GM19395 (cell line): ENCODE results near the gene AREG.
"Not testable (repeated sequence)": the region's sequence is repeated elsewhere in the genome, so short reads cannot be mapped to it uniquely, and the experiment has no call there.

Source experiments
- ATAC-seq: cut with Tn5 transposase; IDR thresholded peaks from one replicate; pipeline ENCODE4 v1.9.1; 2021; ENCODE audit warnings: mild to moderate bottlenecking, moderate library complexity; ENCODE audit not compliant: unreplicated experiment

Gene AREG

GRCh38 chr4:74444891-74445642 lies at the start of gene AREG:
Gene AREG (plus strand): TSS chr4:74445136. CDS start chr4:74445346, 210 bp downstream.
- peak; percentile 92 for ATAC-seq

- no peak for ATAC-seq
Observed at GRCh38 chr4:74395633-74396032, 49.3 kb upstream of the AREG start.

- peak; percentile 75 for ATAC-seq
Observed at GRCh38 chr4:74397748-74398426, 47.0 kb upstream of the AREG start.

GRCh38 chr4:74398894-74399589 lies 45.9 kb upstream of the AREG start:
- not testable (repeated sequence) for ATAC-seq

GRCh38 chr4:74400395-74400794 lies 44.5 kb upstream of the AREG start:
- ATAC-seq = no peak

GRCh38 chr4:74402692-74403456 lies 42.1 kb upstream of the AREG start:
- ATAC-seq = peak; percentile 95

GRCh38 chr4:74407891-74408290 lies 37.0 kb upstream of the AREG start:
- ATAC-seq = no peak

GRCh38 chr4:74408639-74409038 lies 36.3 kb upstream of the AREG start:
- no peak for ATAC-seq

- ATAC-seq = no peak
Observed at GRCh38 chr4:74410272-74410671, 34.7 kb upstream of the AREG start.

- no peak for ATAC-seq
Observed at GRCh38 chr4:74412225-74412624, 32.7 kb upstream of the AREG start.

GRCh38 chr4:74413265-74413664 lies 31.7 kb upstream of the AREG start:
- ATAC-seq = no peak

- no peak for ATAC-seq
Observed at GRCh38 chr4:74414149-74414809, 30.7 kb upstream of the AREG start.

GRCh38 chr4:74415602-74416300 lies 29.2 kb upstream of the AREG start:
- no peak for ATAC-seq

- no peak for ATAC-seq
Observed at GRCh38 chr4:74418063-74418670, 26.8 kb upstream of the AREG start.

- ATAC-seq = no peak
Observed at GRCh38 chr4:74420863-74421262, 24.1 kb upstream of the AREG start.

- ATAC-seq = no peak
Observed at GRCh38 chr4:74423104-74423503, 21.8 kb upstream of the AREG start.

GRCh38 chr4:74424111-74424510 lies 20.8 kb upstream of the AREG start:
- no peak for ATAC-seq

- ATAC-seq = no peak
Observed at GRCh38 chr4:74426101-74426500, 18.8 kb upstream of the AREG start.

GRCh38 chr4:74428276-74428675 lies 16.7 kb upstream of the AREG start:
- ATAC-seq = no peak
